ENCODE results near the gene SPINK5.
A peak's percentile ranks its signal among the peaks of the same experiment; 100 is the strongest.

SPINK5 gene

DNA sequence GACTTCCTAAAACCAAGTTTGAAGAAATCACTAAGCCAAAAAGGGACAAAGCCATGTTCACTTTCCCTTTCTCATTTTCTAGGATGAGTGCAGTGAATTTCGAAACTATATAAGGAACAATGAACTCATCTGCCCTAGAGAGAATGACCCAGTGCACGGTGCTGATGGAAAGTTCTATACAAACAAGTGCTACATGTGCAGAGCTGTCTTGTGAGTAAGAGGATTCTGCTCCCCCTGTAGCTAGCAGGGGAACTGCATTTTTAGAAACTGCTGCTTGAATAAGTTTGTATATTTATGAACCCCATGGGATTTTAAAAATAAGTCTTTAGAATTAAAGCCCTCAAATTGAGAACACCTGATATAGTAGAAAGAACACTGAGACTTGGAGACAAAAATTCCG, 61.9 kb downstream of the SPINK5 start:
- Histone ChIP-seq H2AFZ (ENCODE audit: low read depth, low read length) (no peak overlapping the region), H3K79me2 (ENCODE audit: low read length) (no peaks in the 10 kb centered on the region), H3K9me3 (ENCODE audit: insufficient read depth, low read length) (no peaks in the 10 kb centered on the region), H3K4me2 (ENCODE audit: low read length) (peak overlapping the region; percentile 25; the same call in 1 of the 2 replicates), H3K4me3 (ENCODE audit: low read length) (no peak overlapping the region), H3K27me3 (ENCODE audit: low read depth, low read length) (no peaks in the 10 kb centered on the region), H4K20me1 (ENCODE audit: insufficient read depth, low read length) (no peaks in the 10 kb centered on the region), H3K9ac (ENCODE audit: low read length) (no peak overlapping the region), H3K27ac (ENCODE audit: low read length) (no peak overlapping the region), H3K4me1 (ENCODE audit: low read length) (peaks cover 4% of the 10 kb centered on the region; the same call in 1 of the 2 replicates), H3K36me3 (replicated peaks; ENCODE audit: low read depth, low read length) (no peaks in the 10 kb centered on the region)
- TF ChIP-seq EZH2phosphoT487 (IDR thresholded peaks at IDR 0.05; ENCODE audit: low read depth): no peak
- TF ChIP-seq, protein P1, sequence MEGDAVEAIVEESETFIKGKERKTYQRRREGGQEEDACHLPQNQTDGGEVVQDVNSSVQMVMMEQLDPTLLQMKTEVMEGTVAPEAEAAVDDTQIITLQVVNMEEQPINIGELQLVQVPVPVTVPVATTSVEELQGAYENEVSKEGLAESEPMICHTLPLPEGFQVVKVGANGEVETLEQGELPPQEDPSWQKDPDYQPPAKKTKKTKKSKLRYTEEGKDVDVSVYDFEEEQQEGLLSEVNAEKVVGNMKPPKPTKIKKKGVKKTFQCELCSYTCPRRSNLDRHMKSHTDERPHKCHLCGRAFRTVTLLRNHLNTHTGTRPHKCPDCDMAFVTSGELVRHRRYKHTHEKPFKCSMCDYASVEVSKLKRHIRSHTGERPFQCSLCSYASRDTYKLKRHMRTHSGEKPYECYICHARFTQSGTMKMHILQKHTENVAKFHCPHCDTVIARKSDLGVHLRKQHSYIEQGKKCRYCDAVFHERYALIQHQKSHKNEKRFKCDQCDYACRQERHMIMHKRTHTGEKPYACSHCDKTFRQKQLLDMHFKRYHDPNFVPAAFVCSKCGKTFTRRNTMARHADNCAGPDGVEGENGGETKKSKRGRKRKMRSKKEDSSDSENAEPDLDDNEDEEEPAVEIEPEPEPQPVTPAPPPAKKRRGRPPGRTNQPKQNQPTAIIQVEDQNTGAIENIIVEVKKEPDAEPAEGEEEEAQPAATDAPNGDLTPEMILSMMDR (IDR thresholded peaks at IDR 0.05; ENCODE audit: low read depth, low read length): peak; percentile 24; the same call in 1 of the 2 replicates

DNA sequence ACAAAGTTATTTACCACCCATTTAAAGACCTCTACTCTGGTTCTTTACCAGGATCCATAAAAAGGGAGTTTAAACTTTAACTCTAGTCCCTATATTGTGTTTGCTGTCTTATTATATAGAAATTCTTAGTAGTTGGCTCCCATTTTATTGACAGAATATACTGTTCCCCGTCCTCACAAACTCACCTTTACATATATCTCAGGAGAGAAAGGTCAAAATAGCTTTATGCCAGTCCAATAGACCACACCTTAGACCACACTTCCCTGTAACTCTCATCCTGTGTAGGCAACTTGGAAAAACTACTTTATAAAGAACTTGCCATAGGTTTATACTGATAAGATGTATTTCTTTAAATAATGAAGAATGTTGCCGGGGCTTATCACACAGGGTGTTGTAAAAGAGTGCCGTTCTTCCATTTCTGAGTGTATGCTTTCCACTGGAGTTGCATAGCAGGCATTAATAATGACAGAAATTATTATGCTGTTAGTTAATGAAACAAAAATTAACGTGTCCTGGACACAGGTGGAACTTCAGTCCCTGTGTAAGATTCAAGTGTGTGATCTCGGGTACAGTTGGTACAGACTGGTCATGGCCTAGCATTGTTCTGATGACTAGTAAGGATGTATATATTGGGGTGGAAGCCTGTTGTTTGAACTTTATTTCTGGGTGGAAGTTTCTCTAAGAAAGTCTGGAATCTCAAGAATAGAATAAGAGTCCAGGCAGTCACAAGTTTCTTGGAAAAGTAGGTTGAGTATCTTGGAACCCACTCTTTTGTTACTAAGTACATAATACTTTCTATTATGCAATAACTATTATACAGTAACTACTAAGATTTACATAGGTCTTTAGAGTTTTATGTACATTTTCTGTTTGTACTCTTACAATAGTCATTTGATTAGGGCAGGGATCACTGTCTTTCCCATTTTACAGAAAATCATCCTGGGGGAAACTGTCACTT, 71.6 kb downstream of the SPINK5 start:
- H3K27ac ChIP-seq (ENCODE audit: low read length): no peak overlapping the region
- no peaks in the 10 kb centered on the region for H3K27me3 ChIP-seq (ENCODE audit: low read depth, low read length)

DNA sequence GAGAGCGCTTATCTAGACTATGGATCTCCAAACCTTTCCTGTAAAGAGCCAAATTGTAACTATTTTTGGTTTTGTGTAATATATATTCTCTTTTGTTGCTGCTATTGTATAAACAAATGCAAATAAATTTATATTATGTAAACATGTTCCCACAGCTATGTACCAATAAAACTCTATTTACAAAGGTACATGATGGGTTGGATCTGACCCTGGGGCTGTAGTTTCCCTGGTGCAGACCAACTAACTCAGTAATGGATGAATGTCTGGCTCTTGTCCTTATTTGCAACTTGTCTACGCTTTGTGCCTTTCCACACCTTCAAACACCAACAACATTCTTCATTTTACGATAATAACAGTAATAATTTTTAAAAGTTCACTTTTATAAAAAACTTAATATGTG, 77.1 kb downstream of the SPINK5 start:
- Histone ChIP-seq H3K4me3 (ENCODE audit: low read length) (no peak overlapping the region), H3K4me1 (ENCODE audit: low read length) (no peaks in the 10 kb centered on the region), H2AFZ (ENCODE audit: low read depth, low read length) (no peak overlapping the region), H3K36me3 (replicated peaks; ENCODE audit: low read depth, low read length) (no peaks in the 10 kb centered on the region), H3K4me2 (ENCODE audit: low read length) (no peak overlapping the region), H3K27ac (ENCODE audit: low read length) (no peak overlapping the region), H3K9me3 (ENCODE audit: insufficient read depth, low read length) (no peaks in the 10 kb centered on the region), H3K27me3 (ENCODE audit: low read depth, low read length) (no peaks in the 10 kb centered on the region), H3K9ac (ENCODE audit: low read length) (no peak overlapping the region), H3K79me2 (ENCODE audit: low read length) (no peaks in the 10 kb centered on the region), H4K20me1 (ENCODE audit: insufficient read depth, low read length) (no peaks in the 10 kb centered on the region)
- TF ChIP-seq EZH2phosphoT487 (IDR thresholded peaks at IDR 0.05; ENCODE audit: low read depth): no peak
- TF ChIP-seq, protein P1 (IDR thresholded peaks at IDR 0.05; ENCODE audit: low read depth, low read length): no peak

More for the DNA sequence above, 71.6 kb downstream of the SPINK5 start:
- H3K79me2 ChIP-seq (ENCODE audit: low read length): no peaks in the 10 kb centered on the region
- no peak overlapping the region for H3K9ac ChIP-seq (ENCODE audit: low read length)
- no peaks in the 10 kb centered on the region for H3K4me1 ChIP-seq (ENCODE audit: low read length)
- no peak overlapping the region for H3K4me2 ChIP-seq (ENCODE audit: low read length)
- no peak overlapping the region for H3K4me3 ChIP-seq (ENCODE audit: low read length)
- H3K36me3 ChIP-seq (replicated peaks; ENCODE audit: low read depth, low read length): no peaks in the 10 kb centered on the region
- no peaks in the 10 kb centered on the region for H4K20me1 ChIP-seq (ENCODE audit: insufficient read depth, low read length)
- no peak overlapping the region for H2AFZ ChIP-seq (ENCODE audit: low read depth, low read length)
- TF ChIP-seq EZH2phosphoT487 (IDR thresholded peaks at IDR 0.05; ENCODE audit: low read depth): no peak
- TF ChIP-seq, protein P1 (IDR thresholded peaks at IDR 0.05; ENCODE audit: low read depth, low read length): no peak
- no peaks in the 10 kb centered on the region for H3K9me3 ChIP-seq (ENCODE audit: insufficient read depth, low read length)

DNA sequence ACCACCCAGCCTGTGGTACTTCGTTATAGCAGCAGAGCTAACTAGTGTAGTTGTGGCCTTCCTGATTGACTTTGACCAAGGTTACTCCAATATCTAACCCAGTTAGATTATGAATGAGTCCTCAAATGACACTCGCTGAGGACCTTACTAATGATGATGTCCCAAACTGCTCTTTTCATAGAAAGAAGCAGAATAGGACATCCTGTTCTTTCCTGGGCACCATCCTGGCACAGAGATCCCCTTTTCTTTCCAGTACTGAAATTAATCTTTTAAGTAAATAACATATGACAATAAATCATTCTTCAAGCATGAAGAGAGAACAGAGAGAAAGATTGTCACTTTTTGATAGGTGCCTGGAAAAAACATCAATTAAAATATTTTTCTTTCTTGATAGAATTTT, 77.9 kb downstream of the SPINK5 start:
- H3K36me3 ChIP-seq (replicated peaks; ENCODE audit: low read depth, low read length): no peaks in the 10 kb centered on the region
- H3K4me2 ChIP-seq (ENCODE audit: low read length): no peak overlapping the region
- no peaks in the 10 kb centered on the region for H3K4me1 ChIP-seq (ENCODE audit: low read length)
- H3K9me3 ChIP-seq (ENCODE audit: insufficient read depth, low read length): no peaks in the 10 kb centered on the region
- H4K20me1 ChIP-seq (ENCODE audit: insufficient read depth, low read length): no peaks in the 10 kb centered on the region
- H3K4me3 ChIP-seq (ENCODE audit: low read length): no peak overlapping the region
- no peak overlapping the region for H2AFZ ChIP-seq (ENCODE audit: low read depth, low read length)
- no peak overlapping the region for H3K9ac ChIP-seq (ENCODE audit: low read length)
- no peaks in the 10 kb centered on the region for H3K27me3 ChIP-seq (ENCODE audit: low read depth, low read length)
- no peak for TF ChIP-seq EZH2phosphoT487 (IDR thresholded peaks at IDR 0.05; ENCODE audit: low read depth)
- TF ChIP-seq, protein P1 (IDR thresholded peaks at IDR 0.05; ENCODE audit: low read depth, low read length): no peak
- H3K27ac ChIP-seq (ENCODE audit: low read length): no peak overlapping the region
- H3K79me2 ChIP-seq (ENCODE audit: low read length): no peaks in the 10 kb centered on the region
